Suprapubic skin (tissue), 3 donors: Measurements from ENCODE around the gene ARHGAP22.

Experiments used
- POLR2AphosphoS5 ChIP-seq, 3 donors: sonication (generic); formaldehyde crosslinking; IDR thresholded peaks; one replicate each; pipeline ENCODE4 v1.6.1; 2017; ENCODE audit warnings: antibody characterized with exemption in 3 of 3
- TF ChIP-seq, protein P1 (sequence below), 2 donors: fragments of 200-600 bp in 1 of 2; fragments of 450-650 bp in 1 of 2; sonication (generic) in 1 of 2; IDR thresholded peaks; one replicate each; pipeline ENCODE4 v1.5.1; 2016 to 2019; ENCODE audit warnings: antibody characterized with exemption in 2 of 2, mild to moderate bottlenecking in 1 of 2, moderate library complexity in 1 of 2

DNA sequence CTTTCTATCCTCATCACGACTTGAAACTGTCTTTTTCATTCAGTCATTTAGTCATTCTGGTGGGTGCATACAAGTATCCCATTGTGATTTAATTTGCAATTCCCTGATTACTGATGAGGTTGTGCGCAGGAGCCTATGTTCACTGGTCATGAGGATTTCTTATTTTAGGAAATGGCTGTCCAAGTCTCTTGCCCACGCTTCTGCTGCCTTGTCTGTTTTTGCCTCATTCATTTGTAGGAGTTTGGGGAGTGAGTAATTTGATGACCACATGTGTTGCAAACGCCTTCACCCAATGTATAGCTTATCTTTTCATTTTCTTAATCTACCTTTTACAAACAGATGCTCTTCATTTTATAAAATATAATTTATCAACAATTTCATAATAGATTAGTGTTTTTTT is 127.3 kb downstream of the ARHGAP22 start:
- TF ChIP-seq, protein P1, sequence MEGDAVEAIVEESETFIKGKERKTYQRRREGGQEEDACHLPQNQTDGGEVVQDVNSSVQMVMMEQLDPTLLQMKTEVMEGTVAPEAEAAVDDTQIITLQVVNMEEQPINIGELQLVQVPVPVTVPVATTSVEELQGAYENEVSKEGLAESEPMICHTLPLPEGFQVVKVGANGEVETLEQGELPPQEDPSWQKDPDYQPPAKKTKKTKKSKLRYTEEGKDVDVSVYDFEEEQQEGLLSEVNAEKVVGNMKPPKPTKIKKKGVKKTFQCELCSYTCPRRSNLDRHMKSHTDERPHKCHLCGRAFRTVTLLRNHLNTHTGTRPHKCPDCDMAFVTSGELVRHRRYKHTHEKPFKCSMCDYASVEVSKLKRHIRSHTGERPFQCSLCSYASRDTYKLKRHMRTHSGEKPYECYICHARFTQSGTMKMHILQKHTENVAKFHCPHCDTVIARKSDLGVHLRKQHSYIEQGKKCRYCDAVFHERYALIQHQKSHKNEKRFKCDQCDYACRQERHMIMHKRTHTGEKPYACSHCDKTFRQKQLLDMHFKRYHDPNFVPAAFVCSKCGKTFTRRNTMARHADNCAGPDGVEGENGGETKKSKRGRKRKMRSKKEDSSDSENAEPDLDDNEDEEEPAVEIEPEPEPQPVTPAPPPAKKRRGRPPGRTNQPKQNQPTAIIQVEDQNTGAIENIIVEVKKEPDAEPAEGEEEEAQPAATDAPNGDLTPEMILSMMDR (IDR thresholded peaks at IDR 0.05) = no peak
- no peak for TF ChIP-seq POLR2AphosphoS5 (IDR thresholded peaks at IDR 0.05)
